OCI-LY1 (cell line): ENCODE measurements around the gene PRDM8.

Source experiments
- EZH2 ChIP-seq: fragments of 200-600 bp; sonication (generic), shearing (Covaris generic); IDR thresholded peaks from 2 replicates; pipeline ENCODE4 v1.8.0; 2017; ENCODE audit warnings: borderline replicate concordance, mixed run types, mild to moderate bottlenecking, antibody characterized with exemption, low read length, moderate library complexity, mixed read lengths
- TF ChIP-seq, protein P1 (sequence below): fragments of 200-600 bp; sonication (generic), shearing (Covaris generic); IDR thresholded peaks from 2 replicates; pipeline ENCODE4 v1.5.1; 2017; ENCODE audit warnings: mild to moderate bottlenecking, antibody characterized with exemption, low read length, moderate library complexity, mixed read lengths

GRCh38 chr4:80231180-80231579, 33.9 kb downstream of the PRDM8 start:
- TF ChIP-seq, protein P1, sequence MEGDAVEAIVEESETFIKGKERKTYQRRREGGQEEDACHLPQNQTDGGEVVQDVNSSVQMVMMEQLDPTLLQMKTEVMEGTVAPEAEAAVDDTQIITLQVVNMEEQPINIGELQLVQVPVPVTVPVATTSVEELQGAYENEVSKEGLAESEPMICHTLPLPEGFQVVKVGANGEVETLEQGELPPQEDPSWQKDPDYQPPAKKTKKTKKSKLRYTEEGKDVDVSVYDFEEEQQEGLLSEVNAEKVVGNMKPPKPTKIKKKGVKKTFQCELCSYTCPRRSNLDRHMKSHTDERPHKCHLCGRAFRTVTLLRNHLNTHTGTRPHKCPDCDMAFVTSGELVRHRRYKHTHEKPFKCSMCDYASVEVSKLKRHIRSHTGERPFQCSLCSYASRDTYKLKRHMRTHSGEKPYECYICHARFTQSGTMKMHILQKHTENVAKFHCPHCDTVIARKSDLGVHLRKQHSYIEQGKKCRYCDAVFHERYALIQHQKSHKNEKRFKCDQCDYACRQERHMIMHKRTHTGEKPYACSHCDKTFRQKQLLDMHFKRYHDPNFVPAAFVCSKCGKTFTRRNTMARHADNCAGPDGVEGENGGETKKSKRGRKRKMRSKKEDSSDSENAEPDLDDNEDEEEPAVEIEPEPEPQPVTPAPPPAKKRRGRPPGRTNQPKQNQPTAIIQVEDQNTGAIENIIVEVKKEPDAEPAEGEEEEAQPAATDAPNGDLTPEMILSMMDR = no peak
- TF ChIP-seq EZH2 = no peak
